ENCODE data around the gene MLH3. TPM values are rescaled to one million over a fixed set of nuclear protein-coding genes. Genes with fewer than 3 reads are reported as not detected.

MLH3 gene
- total and polyA plus RNA-seq, 2 donors (not counting 3 experiments of a cell fraction or from before 2014, with no cell fraction given), result 4.8 to 16.5 TPM

DNA sequence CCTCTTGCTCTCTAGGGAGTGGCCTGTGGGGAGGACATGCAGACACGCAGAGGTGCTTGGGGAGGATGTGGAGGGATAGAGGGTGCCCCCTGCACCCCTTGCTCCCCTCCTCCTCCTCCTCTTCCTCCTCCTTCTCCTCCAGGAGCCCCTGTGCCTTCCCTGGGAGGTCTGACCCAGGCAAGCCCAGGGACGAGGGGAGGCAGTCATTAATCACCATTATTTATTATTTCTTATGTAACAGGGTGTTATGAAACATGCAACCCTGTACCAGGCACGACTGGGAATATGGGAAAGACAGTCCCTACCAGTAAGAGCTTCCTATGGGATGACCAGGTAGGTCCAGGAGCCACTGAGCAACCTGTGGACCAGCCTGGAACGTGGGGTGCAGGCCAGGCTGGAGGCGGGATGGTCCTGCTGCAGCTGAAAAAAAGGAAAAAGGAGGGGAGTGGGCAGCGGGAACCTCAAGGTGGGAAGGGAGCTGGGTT, 73.3 kb downstream of the MLH3 start:
- ChIA-PET CTCF (interaction anchor here (1.0 to 3.4 kb wide), 2 partner anchors 8 to 23 kb away, joined by 3 to 20 read pairs; partner anchors contain the start of gene PGF), POLR2A (no interaction called here)
- Histone ChIP-seq H3K36me3 (ENCODE audit: control insufficient read depth in 2 of 2, extremely low read depth in 1 of 2, insufficient read depth in 2 of 2, low read length in 2 of 2) (no peaks in the 10 kb centered on the region), H2AFZ (ENCODE audit: low read depth, low read length) (no peak overlapping the region), H3K4me1 (ENCODE audit: control insufficient read depth, extremely low read depth, insufficient read depth, low read length) (peaks cover 53% of the 10 kb centered on the region), H3K4me3 (replicated peaks in 1 of 3; ENCODE audit: insufficient read depth in 1 of 3, low read depth in 1 of 3, low read length in 3 of 3) (no peak overlapping the region), H3K4me2 (ENCODE audit: insufficient read depth, low read length) (no peak overlapping the region), H3K27ac (ENCODE audit: insufficient read depth, low read depth, low read length) (no peak overlapping the region), H3K79me2 (ENCODE audit: control insufficient read depth, insufficient read depth, low read length) (no peaks in the 10 kb centered on the region), H3K27me3 (ENCODE audit: control insufficient read depth in 2 of 2, insufficient read depth in 2 of 2, low read length in 2 of 2) (no peaks in the 10 kb centered on the region), H4K20me1 (replicated peaks; ENCODE audit: control insufficient read depth, extremely low read depth, insufficient read depth, low read length) (no peaks in the 10 kb centered on the region), H3K9me3 (replicated peaks; ENCODE audit: control insufficient read depth, insufficient read depth, low read length) (no peaks in the 10 kb centered on the region), H3K9ac (replicated peaks; ENCODE audit: extremely low read depth, insufficient read depth, low read length) (no peak overlapping the region), H3K9me1 (replicated peaks; ENCODE audit: control insufficient read depth, extremely low read depth, insufficient read depth, low read length) (no peaks in the 10 kb centered on the region)
- TF ChIP-seq, protein P1, sequence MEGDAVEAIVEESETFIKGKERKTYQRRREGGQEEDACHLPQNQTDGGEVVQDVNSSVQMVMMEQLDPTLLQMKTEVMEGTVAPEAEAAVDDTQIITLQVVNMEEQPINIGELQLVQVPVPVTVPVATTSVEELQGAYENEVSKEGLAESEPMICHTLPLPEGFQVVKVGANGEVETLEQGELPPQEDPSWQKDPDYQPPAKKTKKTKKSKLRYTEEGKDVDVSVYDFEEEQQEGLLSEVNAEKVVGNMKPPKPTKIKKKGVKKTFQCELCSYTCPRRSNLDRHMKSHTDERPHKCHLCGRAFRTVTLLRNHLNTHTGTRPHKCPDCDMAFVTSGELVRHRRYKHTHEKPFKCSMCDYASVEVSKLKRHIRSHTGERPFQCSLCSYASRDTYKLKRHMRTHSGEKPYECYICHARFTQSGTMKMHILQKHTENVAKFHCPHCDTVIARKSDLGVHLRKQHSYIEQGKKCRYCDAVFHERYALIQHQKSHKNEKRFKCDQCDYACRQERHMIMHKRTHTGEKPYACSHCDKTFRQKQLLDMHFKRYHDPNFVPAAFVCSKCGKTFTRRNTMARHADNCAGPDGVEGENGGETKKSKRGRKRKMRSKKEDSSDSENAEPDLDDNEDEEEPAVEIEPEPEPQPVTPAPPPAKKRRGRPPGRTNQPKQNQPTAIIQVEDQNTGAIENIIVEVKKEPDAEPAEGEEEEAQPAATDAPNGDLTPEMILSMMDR (IDR thresholded peaks at IDR 0.05; ENCODE audit: extremely low read depth in 1 of 2, insufficient read depth in 1 of 2, low read depth in 1 of 2, low read length in 2 of 2), result no peak
- TF ChIP-seq FOS (IDR thresholded peaks at IDR 0.05; ENCODE audit: borderline replicate concordance, insufficient read depth, low read length) (no peak), POLR2AphosphoS5 (IDR thresholded peaks at IDR 0.05; ENCODE audit: insufficient read depth, low read depth, low read length) (no peak), JUN (IDR thresholded peaks at IDR 0.05; ENCODE audit: borderline replicate concordance, insufficient read depth, insufficient read length, low read depth) (no peak), MYC (IDR thresholded peaks at IDR 0.05; ENCODE audit: low read depth, low read length) (no peak), EZH2 (IDR thresholded peaks at IDR 0.05; ENCODE audit: borderline replicate concordance, low read depth, low read length, severe bottlenecking) (no peak), POLR2A (IDR thresholded peaks at IDR 0.05; ENCODE audit: low read depth, low read length) (no peak), GATA2 (IDR thresholded peaks at IDR 0.05; ENCODE audit: insufficient read depth, insufficient read length, low read depth, low read length) (no peak)
- TF ChIP-seq, protein P2, sequence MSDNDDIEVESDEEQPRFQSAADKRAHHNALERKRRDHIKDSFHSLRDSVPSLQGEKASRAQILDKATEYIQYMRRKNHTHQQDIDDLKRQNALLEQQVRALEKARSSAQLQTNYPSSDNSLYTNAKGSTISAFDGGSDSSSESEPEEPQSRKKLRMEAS (IDR thresholded peaks at IDR 0.05; ENCODE audit: insufficient read depth, insufficient read length), result no peak
- dilution Hi-C loops (cut with MboI; ENCODE audit: extremely low pct_ligation_motif_present, low sequenced_read_pairs), result no loop called here
- intact Hi-C loops (cut with micrococcal nuclease), result no loop called here
- DNase-seq (ENCODE audit: low read depth, low spot score), result no peak
- BruUV-seq (replicated peaks), result no TSS peak
- no peak for FAIRE-seq

Measured in endothelial cell of umbilical vein (primary cell).